GM21786 (cell line): Measurements from ENCODE around the gene IL17RB.

Experiments used
- ATAC-seq: cut with Tn5 transposase; IDR thresholded peaks from one replicate; pipeline ENCODE4 v1.9.1; 2021; ENCODE audit not compliant: unreplicated experiment

IL17RB gene

DNA sequence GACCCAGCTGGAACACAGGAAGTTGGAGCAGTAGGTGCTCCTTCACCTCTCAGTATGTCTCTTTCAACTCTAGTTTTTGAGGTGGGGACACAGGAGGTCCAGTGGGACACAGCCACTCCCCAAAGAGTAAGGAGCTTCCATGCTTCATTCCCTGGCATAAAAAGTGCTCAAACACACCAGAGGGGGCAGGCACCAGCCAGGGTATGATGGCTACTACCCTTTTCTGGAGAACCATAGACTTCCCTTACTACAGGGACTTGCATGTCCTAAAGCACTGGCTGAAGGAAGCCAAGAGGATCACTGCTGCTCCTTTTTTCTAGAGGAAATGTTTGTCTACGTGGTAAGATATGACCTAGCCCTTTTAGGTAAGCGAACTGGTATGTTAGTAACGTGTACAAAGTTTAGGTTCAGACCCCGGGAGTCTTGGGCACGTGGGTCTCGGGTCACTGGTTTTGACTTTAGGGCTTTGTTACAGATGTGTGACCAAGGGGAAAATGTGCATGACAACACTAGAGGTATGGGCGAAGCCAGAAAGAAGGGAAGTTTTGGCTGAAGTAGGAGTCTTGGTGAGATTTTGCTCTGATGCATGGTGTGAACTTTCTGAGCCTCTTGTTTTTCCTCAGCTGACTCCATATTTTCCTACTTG is 11.9 kb downstream of the IL17RB start:
- ATAC-seq, result no peak

- no peak for ATAC-seq
These were observed 12.8 kb downstream of the IL17RB start for GRCh38 chr3:53859178-53859577.

DNA sequence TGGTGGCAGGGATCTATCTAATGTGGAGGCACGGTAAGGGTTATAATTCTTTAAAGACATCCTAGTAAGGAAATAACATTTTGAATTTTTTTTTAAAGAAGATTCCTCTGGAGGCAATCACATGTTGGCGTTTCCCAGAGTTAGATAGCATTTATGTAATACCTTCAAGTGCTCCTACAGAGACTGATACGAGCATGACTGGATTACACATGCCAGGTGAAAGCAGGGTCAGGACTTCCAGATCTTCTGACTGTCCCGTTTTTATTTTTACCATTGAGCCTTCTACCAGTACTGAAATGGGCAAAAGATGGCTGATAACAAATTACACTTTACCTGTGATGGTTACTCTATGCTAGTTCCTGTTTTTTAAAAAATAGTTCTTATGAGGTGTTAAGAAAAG is 13.8 kb downstream of the IL17RB start:
- ATAC-seq, result no peak

- ATAC-seq, result no peak
These were observed 15.9 kb downstream of the IL17RB start for GRCh38 chr3:53862241-53862640.

- no peak for ATAC-seq
These were observed 16.8 kb downstream of the IL17RB start for GRCh38 chr3:53863145-53863544.

- ATAC-seq, result peak; percentile 51
These were observed 19.5 kb downstream of the IL17RB start for GRCh38 chr3:53865732-53866499.

DNA sequence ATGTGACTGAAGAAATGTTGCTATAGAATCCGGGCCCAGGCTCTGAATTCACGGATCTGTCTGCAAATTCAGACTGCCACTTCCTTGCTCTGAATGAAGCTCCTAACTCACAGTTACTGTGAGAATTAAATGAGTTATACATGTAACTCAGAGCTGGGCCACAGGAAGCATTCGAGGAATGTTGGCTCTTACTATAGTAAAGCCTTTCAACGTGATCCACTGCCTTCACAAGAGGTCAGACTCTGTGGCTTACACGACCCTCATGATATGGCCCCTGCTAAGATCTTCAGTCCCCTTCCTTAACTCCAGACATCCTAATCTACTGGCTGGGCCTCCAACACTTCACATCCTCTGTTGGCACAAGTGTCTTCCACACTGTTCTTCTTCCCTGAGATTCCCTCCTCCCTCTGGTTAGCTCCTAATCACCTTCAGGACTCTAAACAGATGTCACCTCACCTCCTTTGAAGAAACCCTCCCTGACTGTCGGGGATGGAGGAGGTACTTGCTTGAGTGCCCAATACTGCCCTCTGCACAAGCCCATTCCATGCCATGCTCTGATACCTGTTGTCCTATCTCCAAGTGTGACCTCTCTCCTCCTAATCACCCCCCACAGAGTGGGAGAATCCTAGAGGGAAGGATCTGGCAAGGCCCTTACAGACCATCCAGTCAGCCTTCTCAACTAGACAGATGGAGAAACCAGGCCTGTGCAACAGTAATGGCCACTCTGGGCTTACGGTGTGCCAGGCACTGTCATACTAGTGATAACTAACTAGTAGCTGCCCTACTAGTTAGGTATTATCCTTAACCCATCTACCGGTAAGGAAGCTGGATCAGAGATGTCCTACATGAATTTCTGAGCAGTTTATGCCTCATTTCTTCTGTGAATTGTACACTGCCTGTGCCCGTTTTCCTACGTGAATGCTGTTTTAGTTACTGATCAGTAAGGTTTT is 34.3 kb downstream of the IL17RB start:
- no peak for ATAC-seq

GRCh38 chr3:53881691-53882593 is 35.6 kb downstream of the IL17RB start, which contains the start of gene ACTR8:
TSS of gene ACTR8 (minus strand) at chr3:53882152. CDS start at chr3:53882101, 51 bp downstream.
- ATAC-seq, result peak; percentile 82

DNA sequence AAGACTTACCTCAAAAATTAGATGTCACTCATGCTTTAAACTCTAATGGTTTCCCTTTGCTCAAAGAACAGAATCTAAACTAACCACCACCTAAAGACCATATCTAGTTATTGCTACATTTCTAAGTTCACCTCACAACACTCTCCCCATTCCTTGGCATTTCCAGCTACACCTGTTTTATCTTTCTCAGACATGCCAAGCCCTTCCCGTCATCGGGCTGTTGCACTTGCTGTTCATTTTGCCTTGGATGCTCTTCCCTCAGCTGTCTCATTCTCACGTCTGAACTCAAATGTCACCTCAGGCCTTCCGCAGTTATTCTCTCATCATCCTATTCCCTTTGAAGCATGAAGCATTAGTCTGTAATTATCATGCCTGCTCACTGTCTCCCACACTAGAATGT is 36.6 kb downstream of the IL17RB start:
- no peak for ATAC-seq

DNA sequence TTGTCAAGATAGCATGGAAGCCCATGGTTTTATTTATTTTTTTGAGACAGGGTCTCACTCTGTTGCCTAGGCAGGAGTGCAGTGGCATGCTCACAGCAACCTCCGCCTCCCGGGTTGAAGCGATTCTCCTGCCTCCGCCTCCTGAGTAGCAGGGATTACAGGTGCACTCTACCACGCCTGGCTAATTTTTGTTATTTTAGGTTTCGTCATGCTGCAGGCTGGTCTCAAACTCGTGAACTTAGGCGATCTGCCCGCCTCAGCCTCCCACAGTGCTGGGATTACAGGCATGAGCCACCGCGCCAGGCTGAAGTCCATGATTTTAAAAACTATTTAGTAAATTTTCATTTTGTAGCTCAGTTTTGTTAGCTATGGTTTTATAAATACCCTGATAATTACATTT is 38.3 kb downstream of the IL17RB start:
- ATAC-seq, result no peak

DNA sequence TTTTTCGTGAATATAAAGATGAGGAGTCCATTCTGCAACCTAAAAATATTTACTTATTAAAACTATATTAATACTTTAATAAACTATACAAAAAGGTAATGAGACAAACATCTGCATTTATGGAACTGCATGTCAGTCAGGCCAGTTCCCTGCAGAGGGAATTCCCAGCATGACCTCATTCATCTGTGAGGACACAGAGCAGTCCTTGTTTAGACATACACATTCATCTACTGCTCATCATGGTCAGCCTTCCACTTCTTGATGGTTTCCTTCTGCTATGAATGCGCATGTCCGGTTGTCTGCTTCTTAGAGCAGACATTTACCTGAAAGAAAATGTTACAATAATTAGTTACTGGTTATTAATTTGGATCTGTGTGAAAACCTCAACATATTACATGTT is 38.9 kb downstream of the IL17RB start:
- no peak for ATAC-seq

DNA sequence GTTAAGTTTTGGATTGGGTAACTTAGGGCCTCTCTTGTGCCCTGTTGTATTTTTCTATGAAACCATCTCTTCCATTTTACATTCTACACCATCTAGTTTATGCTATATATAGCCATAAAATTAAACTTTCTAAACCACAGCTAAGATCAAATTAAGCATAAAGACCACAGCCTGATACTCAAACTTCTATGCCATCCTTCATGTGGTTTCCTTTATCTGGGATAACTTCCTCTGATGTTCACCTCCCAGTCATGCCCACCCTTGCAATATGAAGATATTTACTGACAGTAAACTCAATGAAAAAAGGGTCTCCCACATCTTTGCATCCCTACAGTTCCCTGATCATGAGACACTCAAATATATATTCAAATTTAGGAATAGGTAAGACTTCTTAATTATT is 41.1 kb downstream of the IL17RB start:
- no peak for ATAC-seq

DNA sequence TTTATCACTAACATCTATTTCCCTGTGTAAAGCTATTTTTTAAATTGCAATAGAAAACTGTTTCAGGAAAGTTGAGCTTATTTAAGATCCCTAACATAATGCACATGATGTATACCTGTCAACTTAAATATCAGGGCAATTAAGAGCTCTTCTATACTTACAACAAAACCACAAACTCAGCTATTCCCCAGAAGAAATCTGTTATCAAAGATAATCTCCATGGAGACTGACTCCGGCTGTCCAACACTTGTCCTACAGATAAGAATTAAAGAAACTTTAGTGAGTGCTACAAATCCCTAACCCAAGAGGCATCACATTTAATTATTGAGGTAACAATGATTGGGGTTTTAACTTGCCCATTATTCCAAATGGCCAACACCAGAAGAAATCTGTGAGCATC is 41.9 kb downstream of the IL17RB start:
- no peak for ATAC-seq

DNA sequence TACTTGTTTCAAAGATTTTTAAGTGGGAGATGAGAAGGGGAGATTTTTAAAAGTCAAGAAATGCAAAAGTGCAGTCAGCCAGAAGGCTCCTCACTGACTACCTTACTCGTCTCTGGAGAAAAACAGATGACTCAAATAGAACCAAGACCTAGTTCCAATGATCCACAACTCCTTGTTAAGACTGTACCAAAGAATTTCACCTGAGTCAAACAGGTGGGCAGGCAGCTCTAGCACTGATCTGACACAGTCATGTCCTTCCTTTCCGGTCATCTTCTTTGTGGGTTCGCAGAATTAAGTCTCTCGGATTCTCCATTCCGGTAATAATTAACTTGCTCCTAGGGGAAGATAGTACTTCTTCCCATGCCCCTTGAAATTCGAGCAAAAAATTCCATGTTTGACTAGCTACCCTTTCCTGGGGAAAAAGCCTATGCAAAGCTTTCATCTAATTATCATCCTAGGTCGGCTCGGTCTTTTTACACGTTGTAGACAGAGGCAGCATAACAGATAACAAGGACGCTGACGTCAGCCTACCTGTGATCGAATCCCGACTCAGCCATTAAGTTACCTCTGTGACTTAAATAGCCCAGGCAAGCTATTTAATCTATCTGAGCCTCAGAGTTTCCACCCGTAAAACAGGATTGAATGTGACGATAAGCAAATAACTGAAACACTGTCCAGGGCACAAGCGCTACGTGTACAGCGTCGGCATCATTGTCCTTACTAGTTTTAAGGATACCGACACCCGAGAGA is 44.5 kb downstream of the IL17RB start:
- ATAC-seq, result no peak

- peak; percentile 97 for ATAC-seq
These were observed 45.3 kb downstream of the IL17RB start, which contains the start of gene SELENOK for GRCh38 chr3:53891497-53892285. TSS of gene SELENOK (minus strand) at chr3:53891859.

- no peak for ATAC-seq
These were observed 45.9 kb downstream of the IL17RB start for GRCh38 chr3:53892286-53892637.

DNA sequence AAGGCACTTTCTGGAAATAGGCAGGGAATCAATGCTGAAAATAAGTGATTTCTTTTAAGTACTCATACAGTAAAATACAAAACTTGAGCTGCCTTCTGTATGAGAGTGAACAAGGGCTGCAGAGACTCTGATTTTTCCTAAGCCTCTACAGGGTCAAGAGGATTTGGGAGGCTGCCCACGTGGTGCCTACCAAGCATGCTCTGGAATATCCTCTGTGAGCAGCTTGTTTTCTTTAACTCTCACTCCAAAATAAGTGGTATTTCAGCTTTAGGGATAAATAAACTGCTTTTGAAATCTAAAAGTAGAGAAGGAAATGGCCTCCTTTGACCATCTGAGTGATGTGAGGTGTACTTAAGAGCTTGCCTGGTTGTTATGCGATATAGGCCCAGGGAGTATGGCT is 53.4 kb downstream of the IL17RB start:
- ATAC-seq, result no peak

DNA sequence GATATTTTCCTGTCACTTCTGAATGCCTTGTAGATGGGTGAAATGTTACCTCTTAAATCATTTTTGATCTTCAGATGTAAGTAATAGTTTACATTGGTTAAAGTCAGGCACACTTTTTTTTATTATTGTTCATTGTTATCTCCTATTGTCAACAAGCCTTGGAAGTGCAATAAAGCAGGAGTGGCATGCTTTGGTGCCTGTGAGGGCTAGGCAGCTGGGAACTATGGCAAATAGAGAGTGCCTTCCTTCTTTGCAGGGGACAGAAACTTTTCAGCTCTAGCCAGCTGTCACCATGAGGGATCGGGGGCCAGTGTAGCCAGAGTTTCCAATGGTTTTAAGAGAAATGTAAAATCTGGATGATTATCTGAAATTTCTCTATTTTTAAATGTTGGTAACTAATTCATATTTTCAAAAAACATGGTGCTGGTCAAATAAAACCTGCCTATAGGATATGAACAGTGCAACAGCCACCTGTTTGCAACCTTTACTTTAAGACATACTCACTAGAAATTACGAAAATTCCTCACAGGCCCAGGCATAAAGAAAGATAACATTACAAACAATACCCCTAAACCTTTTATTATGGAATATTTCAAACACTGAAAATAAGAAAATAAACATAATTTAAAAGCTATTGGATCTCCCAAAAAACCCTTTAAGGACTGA is 54.4 kb downstream of the IL17RB start:
- ATAC-seq, result no peak
